NB4 (cell line): ENCODE data around the gene PIGL.
A peak's percentile ranks its signal among the peaks of the same experiment; 100 is the strongest.
"Not testable (repeated sequence)": the region's sequence is repeated elsewhere in the genome, so short reads cannot be mapped to it uniquely, and the experiment has no call there.

Experiments
- DNase-seq: peaks from one replicate; pipeline ENCODE4 v3.0.0; 2010; ENCODE audit warnings: low read depth
- H3K4me3 ChIP-seq: one replicate; pipeline ENCODE4 v1.5.1; 2011; ENCODE audit warnings: mild to moderate bottlenecking, low read depth, low read length, moderate library complexity
- MYC ChIP-seq: IDR thresholded peaks from 2 replicates; pipeline ENCODE4 v1.6.1; 2011; ENCODE audit warnings: low read depth, low read length
- POLR2A ChIP-seq: IDR thresholded peaks from 2 replicates; pipeline ENCODE4 v1.6.1; 2011; ENCODE audit warnings: mild to moderate bottlenecking; ENCODE audit not compliant: insufficient read length; ENCODE audit errors: extremely low read depth
- TF ChIP-seq, protein P1 (sequence below): IDR thresholded peaks from 2 replicates; pipeline ENCODE4 v1.6.1; 2011; ENCODE audit warnings: low read depth, low read length
- TF ChIP-seq, protein P2 (sequence below): IDR thresholded peaks from one replicate; pipeline ENCODE4 v1.5.1; 2012; ENCODE audit warnings: low read depth, low read length

The PIGL gene

DNA sequence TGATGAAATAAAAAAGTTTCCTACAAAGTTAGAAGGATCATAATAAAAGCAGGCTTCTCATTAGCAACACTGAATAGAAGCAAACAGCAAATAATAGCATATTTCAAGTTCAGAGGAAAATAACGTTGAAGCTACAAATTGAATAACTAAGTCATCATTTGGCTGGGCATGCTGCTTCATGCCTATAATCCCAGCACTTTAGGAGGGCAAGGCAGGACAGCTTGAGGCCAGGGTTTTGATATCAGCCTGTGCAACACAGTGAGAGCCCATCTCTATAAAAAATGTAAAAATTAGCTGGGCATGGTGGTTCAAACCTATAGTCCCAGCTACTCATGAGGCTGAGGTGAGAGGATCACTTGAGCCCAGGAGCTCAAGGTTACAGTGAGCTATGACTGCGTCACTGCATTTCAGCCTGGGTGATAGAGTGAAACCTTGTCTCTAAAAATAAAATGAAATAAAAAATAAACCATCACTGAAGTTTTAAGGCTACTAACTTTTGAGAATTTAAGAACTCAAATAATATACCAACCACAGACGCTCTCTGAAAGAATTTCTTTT lies 27.1 kb upstream of the PIGL start:
- TF ChIP-seq POLR2A (no peak), MYC (no peak)
- TF ChIP-seq, protein P1, sequence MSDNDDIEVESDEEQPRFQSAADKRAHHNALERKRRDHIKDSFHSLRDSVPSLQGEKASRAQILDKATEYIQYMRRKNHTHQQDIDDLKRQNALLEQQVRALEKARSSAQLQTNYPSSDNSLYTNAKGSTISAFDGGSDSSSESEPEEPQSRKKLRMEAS = no peak
- TF ChIP-seq, protein P2, sequence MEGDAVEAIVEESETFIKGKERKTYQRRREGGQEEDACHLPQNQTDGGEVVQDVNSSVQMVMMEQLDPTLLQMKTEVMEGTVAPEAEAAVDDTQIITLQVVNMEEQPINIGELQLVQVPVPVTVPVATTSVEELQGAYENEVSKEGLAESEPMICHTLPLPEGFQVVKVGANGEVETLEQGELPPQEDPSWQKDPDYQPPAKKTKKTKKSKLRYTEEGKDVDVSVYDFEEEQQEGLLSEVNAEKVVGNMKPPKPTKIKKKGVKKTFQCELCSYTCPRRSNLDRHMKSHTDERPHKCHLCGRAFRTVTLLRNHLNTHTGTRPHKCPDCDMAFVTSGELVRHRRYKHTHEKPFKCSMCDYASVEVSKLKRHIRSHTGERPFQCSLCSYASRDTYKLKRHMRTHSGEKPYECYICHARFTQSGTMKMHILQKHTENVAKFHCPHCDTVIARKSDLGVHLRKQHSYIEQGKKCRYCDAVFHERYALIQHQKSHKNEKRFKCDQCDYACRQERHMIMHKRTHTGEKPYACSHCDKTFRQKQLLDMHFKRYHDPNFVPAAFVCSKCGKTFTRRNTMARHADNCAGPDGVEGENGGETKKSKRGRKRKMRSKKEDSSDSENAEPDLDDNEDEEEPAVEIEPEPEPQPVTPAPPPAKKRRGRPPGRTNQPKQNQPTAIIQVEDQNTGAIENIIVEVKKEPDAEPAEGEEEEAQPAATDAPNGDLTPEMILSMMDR = no peak
- no peak overlapping the region for H3K4me3 ChIP-seq
- no peak for DNase-seq

DNA sequence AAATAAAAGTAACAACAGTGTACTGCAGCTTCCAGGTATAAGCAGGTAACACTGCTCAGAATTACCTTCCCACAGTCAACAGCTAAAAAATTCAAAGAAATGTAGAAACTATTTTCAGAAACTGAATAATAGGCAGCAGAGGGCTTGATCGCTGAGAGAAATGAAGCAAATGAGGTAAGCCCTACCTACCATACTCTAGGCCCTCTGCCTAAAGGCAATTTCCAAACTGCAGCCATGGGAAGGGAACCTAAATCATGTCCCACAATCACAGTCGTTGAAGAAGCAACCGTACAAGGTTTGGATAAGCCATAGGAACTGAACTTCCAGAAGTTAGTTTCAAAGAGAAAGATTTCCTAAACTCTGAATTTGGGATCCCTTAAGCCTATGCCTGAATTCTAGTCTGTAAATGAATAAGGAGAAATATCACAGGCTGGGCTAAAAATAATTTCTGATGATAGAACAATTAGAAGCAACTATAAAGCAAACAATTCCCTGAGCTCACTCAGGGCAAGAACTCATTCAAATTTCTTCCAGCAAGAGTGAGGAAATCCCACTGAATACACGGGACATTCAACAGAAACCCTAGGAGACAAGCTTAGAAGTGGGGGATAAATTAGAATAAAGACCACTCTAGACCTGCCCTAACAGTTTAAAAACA lies 26.2 kb upstream of the PIGL start:
- no peak for DNase-seq
- no peak for TF ChIP-seq POLR2A
- H3K4me3 ChIP-seq = no peak overlapping the region

DNA sequence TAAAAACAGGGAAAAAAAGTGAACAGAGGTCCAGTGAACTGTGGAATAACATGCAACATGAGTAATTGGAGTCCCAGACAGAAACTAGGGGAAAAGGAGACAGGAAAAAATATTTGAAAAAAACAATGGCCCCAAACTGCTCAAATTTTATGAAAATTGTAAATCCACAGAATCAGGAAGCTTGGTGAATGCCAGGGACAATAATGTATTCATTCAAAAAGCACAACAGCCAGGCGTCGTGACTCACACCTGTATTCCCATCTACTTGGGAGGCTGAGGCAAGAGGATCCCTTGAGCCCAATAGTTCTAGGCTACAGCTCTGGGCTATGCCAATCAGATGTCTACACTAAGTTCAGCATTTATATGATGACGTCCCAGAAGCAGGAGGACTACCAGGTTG lies 25.4 kb upstream of the PIGL start:
- no peak overlapping the region for H3K4me3 ChIP-seq
- TF ChIP-seq, protein P1 = no peak
- TF ChIP-seq POLR2A (no peak), MYC (no peak)
- TF ChIP-seq, protein P2 = no peak
- DNase-seq = no peak

DNA sequence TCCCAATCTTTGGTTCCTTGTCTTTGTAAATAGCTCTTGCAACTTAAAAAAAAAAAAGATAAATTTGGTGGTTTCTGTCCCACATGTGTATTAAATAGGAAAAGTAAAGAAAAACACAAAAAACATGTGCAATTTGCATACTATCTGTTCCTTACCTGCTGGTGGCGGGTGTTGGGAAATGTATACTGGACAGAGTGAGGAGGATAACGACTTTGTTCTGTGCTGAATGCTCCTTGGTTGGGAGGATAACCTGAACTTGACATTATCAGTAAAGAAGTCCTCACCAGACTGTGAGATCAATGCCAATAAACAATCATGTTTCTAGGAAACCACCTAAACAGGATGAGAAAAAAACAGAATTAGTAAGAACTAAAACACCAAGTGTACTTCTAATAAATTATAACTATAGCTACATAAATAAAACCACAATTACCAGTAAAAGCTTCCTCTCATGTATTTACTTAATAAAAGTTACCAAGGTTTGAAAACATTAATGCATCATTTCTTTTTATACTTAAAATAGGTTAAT lies 22.6 kb upstream of the PIGL start:
- H3K4me3 ChIP-seq, DNase-seq: not testable (repeated sequence)

DNA sequence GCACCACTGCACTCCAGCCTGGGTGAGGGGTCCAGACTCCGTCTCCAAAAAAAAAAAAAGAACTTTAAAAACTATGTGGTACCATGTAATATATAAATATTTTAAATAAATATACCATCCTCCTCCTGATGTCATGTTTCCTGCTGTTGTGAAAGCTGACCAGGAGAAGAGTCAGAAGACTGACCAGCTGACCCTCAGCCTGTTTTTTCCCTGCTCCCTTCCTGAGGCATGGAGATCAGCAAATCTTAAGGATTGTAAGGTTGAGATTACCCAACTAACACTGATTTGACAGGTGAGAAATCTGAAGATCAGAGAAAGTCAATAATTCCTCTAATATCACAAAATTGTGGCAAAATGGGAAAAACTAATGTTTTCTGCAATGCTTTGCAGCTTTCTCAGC lies 19.7 kb upstream of the PIGL start:
- DNase-seq = no peak
- TF ChIP-seq POLR2A (no peak), MYC (no peak)
- TF ChIP-seq, protein P2 = no peak
- TF ChIP-seq, protein P1 = no peak
- no peak overlapping the region for H3K4me3 ChIP-seq

DNA sequence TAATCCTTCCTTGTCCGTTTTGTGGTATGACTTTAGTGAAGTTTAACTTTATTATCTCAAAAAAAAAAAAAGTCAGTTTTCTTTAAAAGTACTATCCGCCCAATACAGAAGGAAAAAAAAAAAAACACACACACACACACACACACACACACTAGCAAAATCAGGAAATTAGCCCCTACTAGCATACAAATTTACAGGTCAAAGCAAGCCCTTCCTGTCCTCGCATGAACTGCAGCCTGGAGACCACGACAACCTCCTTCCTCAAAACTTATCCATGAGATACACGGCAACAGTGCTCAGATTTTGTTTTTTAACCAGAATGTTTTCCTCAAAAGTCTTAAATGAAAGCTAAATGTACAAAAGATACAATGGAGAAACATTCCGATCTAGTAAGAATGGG lies 17.9 kb upstream of the PIGL start:
- no peak overlapping the region for H3K4me3 ChIP-seq
- DNase-seq = peak; percentile 74
- TF ChIP-seq MYC (no peak), POLR2A (no peak)
- TF ChIP-seq, protein P2 = no peak
- TF ChIP-seq, protein P1 = no peak

DNA sequence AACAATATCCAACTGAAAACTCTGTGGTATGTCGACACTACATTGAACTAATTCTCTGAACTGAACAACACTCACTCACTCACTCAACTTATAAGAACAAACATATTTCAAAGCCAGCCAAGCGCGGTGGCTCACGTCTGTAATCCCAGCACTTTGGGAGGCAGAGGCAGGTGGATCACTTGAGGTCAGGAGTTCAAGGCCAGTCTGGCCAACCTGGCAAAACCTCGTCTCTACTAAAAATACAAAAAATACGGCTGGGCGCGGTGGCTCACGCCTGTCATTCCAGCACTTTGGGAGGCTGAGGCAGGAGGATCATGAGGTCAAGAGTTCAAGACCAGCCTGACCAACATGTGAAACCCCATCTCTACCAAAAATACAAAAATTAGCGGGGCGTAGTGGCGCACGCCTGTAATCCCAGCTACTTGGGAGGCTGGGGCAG lies 15.3 kb upstream of the PIGL start:
- DNase-seq, H3K4me3 ChIP-seq: not testable (repeated sequence)

DNA sequence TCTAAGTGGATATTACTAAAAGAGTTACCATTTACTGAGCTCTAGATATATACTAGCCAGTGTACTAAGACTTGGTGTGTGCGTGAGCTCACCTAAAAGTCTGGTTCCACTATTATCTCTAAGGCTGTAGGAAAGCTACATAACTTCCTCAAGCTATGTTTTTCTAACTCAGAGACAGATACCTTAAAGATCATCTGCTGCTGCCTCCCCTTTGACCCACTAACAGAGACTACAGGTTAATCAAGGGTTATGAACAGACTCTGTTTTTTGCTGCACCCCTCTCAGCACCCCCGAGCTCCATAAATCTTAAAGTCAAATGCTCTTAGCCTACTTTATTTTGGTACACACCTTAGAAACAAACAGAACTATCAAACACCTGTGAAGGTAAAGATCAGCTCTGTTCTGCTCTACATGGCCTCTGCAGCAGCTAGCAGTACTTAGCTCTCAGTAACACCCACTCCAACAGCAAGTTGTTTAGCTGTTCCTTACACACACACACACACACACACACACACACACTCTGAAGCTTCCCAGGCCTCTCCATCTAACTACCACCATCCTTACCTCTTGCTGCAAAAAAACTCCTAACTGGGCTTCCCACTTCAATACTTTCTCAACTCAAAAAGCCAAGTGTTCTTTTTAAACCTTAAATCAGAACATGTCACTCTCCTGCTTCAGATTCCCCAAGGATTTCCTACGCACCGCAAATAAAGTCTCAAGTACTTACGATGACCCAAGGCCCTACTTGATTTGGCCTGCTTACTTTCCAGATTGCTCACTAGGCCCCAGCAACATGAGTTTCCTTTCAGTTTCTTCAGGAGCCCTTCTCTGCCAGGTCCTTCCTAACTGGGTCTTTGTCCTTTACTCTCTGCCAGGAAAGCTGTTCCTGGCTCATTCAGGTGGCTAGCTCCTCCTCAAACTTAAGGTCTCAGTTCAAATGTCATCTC lies 14.2 kb upstream of the PIGL start:
- not testable (repeated sequence) for H3K4me3 ChIP-seq, DNase-seq

DNA sequence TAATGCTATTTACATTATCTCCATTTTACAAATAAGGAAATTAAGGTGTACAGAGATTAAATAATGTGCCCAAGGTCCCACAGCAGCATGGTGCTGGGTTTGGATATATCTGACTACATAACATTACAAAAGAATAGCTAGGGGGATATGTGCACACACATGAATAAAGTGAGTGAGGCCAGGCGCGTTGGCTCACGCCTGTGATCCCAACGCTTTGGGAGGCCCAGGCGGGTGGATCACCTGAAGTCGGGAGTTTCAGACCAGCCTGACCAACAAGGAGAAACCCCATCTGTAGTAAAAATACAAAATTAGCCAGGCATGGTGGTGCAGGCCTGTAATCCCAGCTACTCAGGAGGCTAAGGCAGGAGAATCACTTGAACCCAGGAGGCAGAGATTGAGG lies 12.2 kb upstream of the PIGL start:
- not testable (repeated sequence) for H3K4me3 ChIP-seq, DNase-seq
